ENCODE results near the gene GRB14. TPM values are rescaled to one million over a fixed set of nuclear protein-coding genes. Genes with fewer than 3 reads are reported as not detected.

GRB14 gene
- total RNA-seq, 1 experiment from 2014 or later = 6.3 TPM

DNA sequence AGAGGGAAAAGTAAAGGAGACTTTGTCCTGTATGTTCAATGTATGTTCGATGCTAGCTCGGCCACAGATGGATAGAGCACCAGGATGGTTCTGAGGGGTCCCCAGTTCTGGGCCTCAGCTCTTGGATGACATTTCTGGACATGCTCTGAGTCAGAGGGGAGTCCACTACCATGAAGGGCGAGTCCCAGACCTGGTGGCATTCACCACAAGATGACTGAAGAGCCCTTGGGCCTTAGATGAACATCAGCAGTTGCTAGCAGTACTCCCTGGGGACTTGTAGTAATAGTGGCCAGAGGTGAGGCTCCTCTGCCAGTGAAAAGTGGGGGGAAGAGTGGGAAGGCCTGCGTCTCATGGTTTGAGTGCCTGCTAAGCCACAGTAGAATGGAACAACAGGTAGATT, 109.5 kb downstream of the GRB14 start:
- Histone ChIP-seq H3K9me3 (ENCODE audit: control insufficient read depth in 1 of 2, insufficient read depth in 1 of 2, low read depth in 1 of 2, low read length in 2 of 2) (no peaks in the 10 kb centered on the region), H4K20me1 (ENCODE audit: insufficient read depth) (no peaks in the 10 kb centered on the region), H3K9me2 (ENCODE audit: insufficient read depth) (no peaks in the 10 kb centered on the region), H2AFZ (ENCODE audit: low read depth, low read length, poor library complexity, severe bottlenecking) (no peak overlapping the region), H3K4me2 (ENCODE audit: low read length) (no peak overlapping the region), H3K36me3 (ENCODE audit: control insufficient read depth in 1 of 2, insufficient read depth in 2 of 2, low read length in 2 of 2) (no peaks in the 10 kb centered on the region), H3K4me3 (replicated peaks in 1 of 2; ENCODE audit: low read depth in 1 of 2, low read length in 2 of 2) (no peak overlapping the region), H3K27ac (ENCODE audit: low read depth, low read length) (no peak overlapping the region), H3K9ac (ENCODE audit: low read length) (no peak overlapping the region), H3K79me2 (ENCODE audit: insufficient read depth, low read length) (no peaks in the 10 kb centered on the region), H3K27me3 (ENCODE audit: insufficient read depth, low read length) (no peaks in the 10 kb centered on the region; the same call in 1 of the 2 replicates), H3K4me1 (ENCODE audit: control insufficient read depth in 1 of 2, insufficient read depth in 2 of 2, low read length in 2 of 2) (peaks cover 0 to 14% of the 10 kb centered on the region in 2 experiments; a peak in 3 of 4 replicates)
- no peak for TF ChIP-seq CBX3 (IDR thresholded peaks at IDR 0.05; ENCODE audit: low read depth)
- no peak for TF ChIP-seq CEBPB (IDR thresholded peaks at IDR 0.05; ENCODE audit: low read depth)
- TF ChIP-seq ZNF274 (IDR thresholded peaks at IDR 0.05; ENCODE audit: low read depth, low read length) = no peak
- TF ChIP-seq, protein P1, sequence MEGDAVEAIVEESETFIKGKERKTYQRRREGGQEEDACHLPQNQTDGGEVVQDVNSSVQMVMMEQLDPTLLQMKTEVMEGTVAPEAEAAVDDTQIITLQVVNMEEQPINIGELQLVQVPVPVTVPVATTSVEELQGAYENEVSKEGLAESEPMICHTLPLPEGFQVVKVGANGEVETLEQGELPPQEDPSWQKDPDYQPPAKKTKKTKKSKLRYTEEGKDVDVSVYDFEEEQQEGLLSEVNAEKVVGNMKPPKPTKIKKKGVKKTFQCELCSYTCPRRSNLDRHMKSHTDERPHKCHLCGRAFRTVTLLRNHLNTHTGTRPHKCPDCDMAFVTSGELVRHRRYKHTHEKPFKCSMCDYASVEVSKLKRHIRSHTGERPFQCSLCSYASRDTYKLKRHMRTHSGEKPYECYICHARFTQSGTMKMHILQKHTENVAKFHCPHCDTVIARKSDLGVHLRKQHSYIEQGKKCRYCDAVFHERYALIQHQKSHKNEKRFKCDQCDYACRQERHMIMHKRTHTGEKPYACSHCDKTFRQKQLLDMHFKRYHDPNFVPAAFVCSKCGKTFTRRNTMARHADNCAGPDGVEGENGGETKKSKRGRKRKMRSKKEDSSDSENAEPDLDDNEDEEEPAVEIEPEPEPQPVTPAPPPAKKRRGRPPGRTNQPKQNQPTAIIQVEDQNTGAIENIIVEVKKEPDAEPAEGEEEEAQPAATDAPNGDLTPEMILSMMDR (IDR thresholded peaks at IDR 0.05 in 2 of 3, conservative IDR thresholded peaks at IDR 0.05 in 1 of 3; ENCODE audit: borderline replicate concordance in 1 of 3, insufficient read depth in 1 of 3, low read depth in 2 of 3, low read length in 2 of 3) = no peak
- no peak for TF ChIP-seq SRF (IDR thresholded peaks at IDR 0.05; ENCODE audit: low read depth)
- DNase-seq (ENCODE audit: low read depth, low spot score) = no peak
- ATAC-seq = no peak
- CTCF ChIA-PET = no interaction called here
- RAD21 ChIA-PET (ENCODE audit: low non-redundant PET in 1 of 2, low total read pairs in 2 of 2, uncharacterized antibody in 2 of 2, unreplicated experiment in 2 of 2) = no interaction called here
- intact Hi-C loops (cut with micrococcal nuclease) = no loop called here
- POLR2A ChIA-PET = no interaction called here
- BruUV-seq (replicated peaks) = no TSS peak

DNA sequence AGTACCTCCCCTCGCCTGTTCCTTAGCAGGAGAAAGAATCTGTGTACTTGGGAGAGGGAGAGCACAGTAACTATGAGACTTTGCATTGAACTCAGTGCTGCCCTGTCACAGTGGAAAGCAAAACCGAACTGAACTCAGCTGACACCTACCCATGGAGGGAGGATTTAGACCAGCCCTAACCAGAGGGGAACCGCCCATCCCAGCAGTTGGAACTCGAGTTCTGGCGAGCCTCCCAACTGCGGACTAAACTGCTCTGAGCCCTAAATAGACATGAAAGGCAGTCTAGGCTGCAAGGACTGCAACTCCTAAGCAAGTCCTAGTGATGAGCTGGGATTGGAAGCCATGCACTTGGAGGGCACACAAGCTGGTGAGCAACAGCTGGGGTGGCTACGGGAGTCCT, 110.4 kb downstream of the GRB14 start:
- BruUV-seq (replicated peaks) = no TSS peak
- H3K27me3 ChIP-seq (ENCODE audit: insufficient read depth, low read length) = no peaks in the 10 kb centered on the region; the same call in 1 of the 2 replicates
- POLR2A ChIA-PET = no interaction called here
- RAD21 ChIA-PET (ENCODE audit: low non-redundant PET in 1 of 2, low total read pairs in 2 of 2, uncharacterized antibody in 2 of 2, unreplicated experiment in 2 of 2) = no interaction called here
- no peaks in the 10 kb centered on the region for H3K36me3 ChIP-seq (ENCODE audit: control insufficient read depth in 1 of 2, insufficient read depth in 2 of 2, low read length in 2 of 2)
- intact Hi-C loops (cut with micrococcal nuclease) = no loop called here
- H3K4me2 ChIP-seq (ENCODE audit: low read length) = no peak overlapping the region
- no peak overlapping the region for H2AFZ ChIP-seq (ENCODE audit: low read depth, low read length, poor library complexity, severe bottlenecking)
- H3K4me3 ChIP-seq (replicated peaks in 1 of 2; ENCODE audit: low read depth in 1 of 2, low read length in 2 of 2) = no peak overlapping the region
- no peaks in the 10 kb centered on the region for H3K9me2 ChIP-seq (ENCODE audit: insufficient read depth)
- no peak overlapping the region for H3K9ac ChIP-seq (ENCODE audit: low read length)
- DNase-seq (ENCODE audit: low read depth, low spot score) = no peak
- no peaks in the 10 kb centered on the region for H4K20me1 ChIP-seq (ENCODE audit: insufficient read depth)
- H3K9me3 ChIP-seq (ENCODE audit: control insufficient read depth in 1 of 2, insufficient read depth in 1 of 2, low read depth in 1 of 2, low read length in 2 of 2) = no peaks in the 10 kb centered on the region
- no peak for ATAC-seq
- H3K79me2 ChIP-seq (ENCODE audit: insufficient read depth, low read length) = no peaks in the 10 kb centered on the region
- CTCF ChIA-PET = no interaction called here
- H3K4me1 ChIP-seq (ENCODE audit: control insufficient read depth in 1 of 2, insufficient read depth in 2 of 2, low read length in 2 of 2) = peaks cover 0 to 14% of the 10 kb centered on the region in 2 experiments; a peak in 3 of 4 replicates
- H3K27ac ChIP-seq (ENCODE audit: low read depth, low read length) = no peak overlapping the region
- TF ChIP-seq CBX3 (IDR thresholded peaks at IDR 0.05; ENCODE audit: low read depth) (no peak), ZFX (IDR thresholded peaks at IDR 0.05) (no peak), POLR2A (IDR thresholded peaks at IDR 0.05; ENCODE audit: borderline replicate concordance, extremely low read depth, insufficient read depth, insufficient read length) (no peak), RAD21 (IDR thresholded peaks at IDR 0.05; ENCODE audit: low read depth) (no peak), TCF7L2 (IDR thresholded peaks at IDR 0.05; ENCODE audit: borderline replicate concordance, extremely low read depth, insufficient read depth, insufficient read length) (no peak), YY1 (IDR thresholded peaks at IDR 0.05; ENCODE audit: extremely low read depth, insufficient replicate concordance, low read depth, low read length) (no peak)
- TF ChIP-seq, protein P2, sequence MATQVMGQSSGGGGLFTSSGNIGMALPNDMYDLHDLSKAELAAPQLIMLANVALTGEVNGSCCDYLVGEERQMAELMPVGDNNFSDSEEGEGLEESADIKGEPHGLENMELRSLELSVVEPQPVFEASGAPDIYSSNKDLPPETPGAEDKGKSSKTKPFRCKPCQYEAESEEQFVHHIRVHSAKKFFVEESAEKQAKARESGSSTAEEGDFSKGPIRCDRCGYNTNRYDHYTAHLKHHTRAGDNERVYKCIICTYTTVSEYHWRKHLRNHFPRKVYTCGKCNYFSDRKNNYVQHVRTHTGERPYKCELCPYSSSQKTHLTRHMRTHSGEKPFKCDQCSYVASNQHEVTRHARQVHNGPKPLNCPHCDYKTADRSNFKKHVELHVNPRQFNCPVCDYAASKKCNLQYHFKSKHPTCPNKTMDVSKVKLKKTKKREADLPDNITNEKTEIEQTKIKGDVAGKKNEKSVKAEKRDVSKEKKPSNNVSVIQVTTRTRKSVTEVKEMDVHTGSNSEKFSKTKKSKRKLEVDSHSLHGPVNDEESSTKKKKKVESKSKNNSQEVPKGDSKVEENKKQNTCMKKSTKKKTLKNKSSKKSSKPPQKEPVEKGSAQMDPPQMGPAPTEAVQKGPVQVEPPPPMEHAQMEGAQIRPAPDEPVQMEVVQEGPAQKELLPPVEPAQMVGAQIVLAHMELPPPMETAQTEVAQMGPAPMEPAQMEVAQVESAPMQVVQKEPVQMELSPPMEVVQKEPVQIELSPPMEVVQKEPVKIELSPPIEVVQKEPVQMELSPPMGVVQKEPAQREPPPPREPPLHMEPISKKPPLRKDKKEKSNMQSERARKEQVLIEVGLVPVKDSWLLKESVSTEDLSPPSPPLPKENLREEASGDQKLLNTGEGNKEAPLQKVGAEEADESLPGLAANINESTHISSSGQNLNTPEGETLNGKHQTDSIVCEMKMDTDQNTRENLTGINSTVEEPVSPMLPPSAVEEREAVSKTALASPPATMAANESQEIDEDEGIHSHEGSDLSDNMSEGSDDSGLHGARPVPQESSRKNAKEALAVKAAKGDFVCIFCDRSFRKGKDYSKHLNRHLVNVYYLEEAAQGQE (IDR thresholded peaks at IDR 0.05; ENCODE audit: low read depth) = no peak
- TF ChIP-seq, protein P3, sequence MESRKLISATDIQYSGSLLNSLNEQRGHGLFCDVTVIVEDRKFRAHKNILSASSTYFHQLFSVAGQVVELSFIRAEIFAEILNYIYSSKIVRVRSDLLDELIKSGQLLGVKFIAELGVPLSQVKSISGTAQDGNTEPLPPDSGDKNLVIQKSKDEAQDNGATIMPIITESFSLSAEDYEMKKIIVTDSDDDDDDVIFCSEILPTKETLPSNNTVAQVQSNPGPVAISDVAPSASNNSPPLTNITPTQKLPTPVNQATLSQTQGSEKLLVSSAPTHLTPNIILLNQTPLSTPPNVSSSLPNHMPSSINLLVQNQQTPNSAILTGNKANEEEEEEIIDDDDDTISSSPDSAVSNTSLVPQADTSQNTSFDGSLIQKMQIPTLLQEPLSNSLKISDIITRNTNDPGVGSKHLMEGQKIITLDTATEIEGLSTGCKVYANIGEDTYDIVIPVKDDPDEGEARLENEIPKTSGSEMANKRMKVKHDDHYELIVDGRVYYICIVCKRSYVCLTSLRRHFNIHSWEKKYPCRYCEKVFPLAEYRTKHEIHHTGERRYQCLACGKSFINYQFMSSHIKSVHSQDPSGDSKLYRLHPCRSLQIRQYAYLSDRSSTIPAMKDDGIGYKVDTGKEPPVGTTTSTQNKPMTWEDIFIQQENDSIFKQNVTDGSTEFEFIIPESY (IDR thresholded peaks at IDR 0.05; ENCODE audit: extremely low read depth, insufficient replicate concordance, low read length) = no peak

Measured in HCT116 (cell line).